GM12878 (cell line): ENCODE data around the gene NFKB2. TPM values are rescaled to one million over a fixed set of nuclear protein-coding genes. Genes with fewer than 3 reads are reported as not detected.

Experiments
- ATF7 ChIP-seq: fragments of 450-650 bp; IDR thresholded peaks from 2 replicates; pipeline ENCODE4 v1.6.1; 2016; ENCODE audit warnings: low read depth, mild to moderate bottlenecking
- CREB1 ChIP-seq: IDR thresholded peaks from 2 replicates; pipeline ENCODE4 v1.6.1; 2012; ENCODE audit warnings: low read depth, mild to moderate bottlenecking, inconsistent platforms
- E2F8 ChIP-seq: fragments of 450-650 bp; IDR thresholded peaks from 2 replicates; pipeline ENCODE4 v1.6.1; 2018; ENCODE audit warnings: mild to moderate bottlenecking, low read depth, moderate library complexity; ENCODE audit not compliant: partially characterized antibody
- IKZF2 ChIP-seq, 2 experiments: fragments of 450-650 bp; IDR thresholded peaks; 2 replicates each; pipeline ENCODE4 v1.6.1; 2017; ENCODE audit warnings: mild to moderate bottlenecking in 2 of 2, moderate library complexity in 2 of 2
- JUND ChIP-seq: IDR thresholded peaks from 2 replicates; pipeline ENCODE4 v1.6.1; 2012; ENCODE audit warnings: low read depth, mild to moderate bottlenecking, low read length, improper control_type of control experiment, moderate library complexity
- KAT2A ChIP-seq: conservative IDR thresholded peaks from 2 replicates; pipeline ENCODE4 v1.6.1; 2011; ENCODE audit warnings: low read depth, low read length; ENCODE audit not compliant: control insufficient read depth
- KDM1A ChIP-seq: fragments of 200-600 bp; sonication (generic); IDR thresholded peaks from 2 replicates; pipeline ENCODE4 v1.6.1; 2016; ENCODE audit warnings: borderline replicate concordance
- MEF2B ChIP-seq: fragments of 450-650 bp; IDR thresholded peaks from 2 replicates; pipeline ENCODE4 v1.6.1; 2018; ENCODE audit warnings: mild to moderate bottlenecking, moderate library complexity; ENCODE audit not compliant: partially characterized antibody, poor library complexity, severe bottlenecking
- MTA3 ChIP-seq: IDR thresholded peaks from 2 replicates; pipeline ENCODE4 v1.6.1; 2012; ENCODE audit warnings: low read length, inconsistent platforms, borderline replicate concordance
- ZNF592 ChIP-seq: fragments of 450-650 bp; IDR thresholded peaks from 2 replicates; pipeline ENCODE4 v1.6.1; 2017; ENCODE audit warnings: mild to moderate bottlenecking, moderate library complexity
- polyA plus RNA-seq, 11 experiments: library from polyadenylated mRNA; depleted of rRNA in 4 of 11; unstranded in 6 of 11; stranded (reverse) in 5 of 11; fragments of >200 nt; fragmentation: Nextera tagmentation in 4 of 11; fragmentation: Illumina TruSeq in 1 of 11; extraction: Ambion mirVana in 4 of 11; extraction: Trizol in 1 of 11; gene quantifications; 1 replicate in 1 of 11; 2 replicates in 10 of 11; pipeline versions ENCODE4 v1.2.1 to v1.2.3, GENCODE V29; 2011 to 2016; ENCODE audit warnings: inconsistent platforms in 2 of 11, missing spikeins in 2 of 11, low read depth in 1 of 11
- total RNA-seq, 4 experiments: library from RNA; depleted of rRNA in 3 of 4; stranded (reverse); fragments of >200 nt in 3 of 4; fragmentation: Illumina TruSeq in 1 of 4; extraction: Trizol in 1 of 4; gene quantifications; 2 replicates each; pipeline versions ENCODE4 v1.2.1 to v1.2.3, GENCODE V29; 2013 to 2021
- TF ChIP-seq, protein P1 (sequence below): IDR thresholded peaks from 2 replicates; pipeline ENCODE4 v1.6.1; 2011; ENCODE audit warnings: borderline replicate concordance, low read depth, mild to moderate bottlenecking, moderate library complexity, mixed read lengths, low read length; ENCODE audit not compliant: insufficient read depth; ENCODE audit errors: extremely low read length
- TF ChIP-seq, protein P2 (sequence below): fragments of 450-650 bp; IDR thresholded peaks from 2 replicates; pipeline ENCODE4 v1.6.1; 2016; ENCODE audit warnings: mild to moderate bottlenecking
- TF ChIP-seq, protein P3 (sequence below): fragments of 450-650 bp; IDR thresholded peaks from 2 replicates; pipeline ENCODE4 v1.6.1; 2016; ENCODE audit warnings: mild to moderate bottlenecking, moderate library complexity, borderline replicate concordance
- TF ChIP-seq, protein P4 (sequence below): IDR thresholded peaks from 2 replicates; pipeline ENCODE4 v1.6.1; 2011; ENCODE audit warnings: low read depth, low read length, improper control_type of control experiment, borderline replicate concordance

Gene NFKB2
- total and polyA plus RNA-seq, 10 of the 15 experiments (the other 5 are each of a cell fraction or from before 2014, with no cell fraction given): 0.56 to 144 (median 49.4) TPM

DNA sequence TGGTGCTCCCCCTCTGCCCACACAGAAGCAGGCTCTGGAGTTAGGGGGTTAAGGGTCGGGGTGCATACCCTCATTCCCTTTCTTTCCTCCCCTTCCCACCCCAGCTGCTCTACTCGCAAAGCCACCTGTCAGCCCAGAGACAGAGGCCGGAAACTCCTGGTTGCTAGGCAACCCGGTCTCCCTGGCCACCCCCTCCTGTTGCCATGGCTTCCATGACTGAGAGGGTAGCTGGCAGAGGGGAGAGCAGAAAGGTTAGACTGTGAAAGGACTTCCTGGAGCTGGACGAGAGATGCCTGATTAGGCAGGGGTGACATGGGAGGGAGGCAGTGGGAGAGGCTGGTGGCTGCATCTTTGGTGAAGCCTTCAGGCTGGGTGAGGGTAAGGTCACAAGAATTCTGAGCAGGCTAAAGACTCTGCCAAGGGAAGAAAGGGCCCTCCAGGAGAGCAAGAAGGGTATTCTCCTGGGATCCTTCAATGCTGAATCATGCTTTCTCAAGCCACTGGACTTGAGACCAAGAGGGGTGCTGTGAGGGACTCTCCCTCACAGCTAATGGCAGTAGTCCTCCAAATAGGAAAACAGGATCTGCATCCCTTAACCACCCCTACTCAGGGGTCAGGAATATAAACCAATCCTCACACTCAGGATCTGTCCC is 17.7 kb downstream of the NFKB2 start (continued):
- TF ChIP-seq E2F8 (no peak), ATF7 (no peak), IKZF2 (IDR thresholded peaks at IDR 0.05) (no peak), KDM1A (no peak), ZNF592 (no peak), MEF2B (peak; percentile 43), KAT2A (no peak), MTA3 (no peak), JUND (no peak), CREB1 (no peak)
- TF ChIP-seq, protein P1, sequence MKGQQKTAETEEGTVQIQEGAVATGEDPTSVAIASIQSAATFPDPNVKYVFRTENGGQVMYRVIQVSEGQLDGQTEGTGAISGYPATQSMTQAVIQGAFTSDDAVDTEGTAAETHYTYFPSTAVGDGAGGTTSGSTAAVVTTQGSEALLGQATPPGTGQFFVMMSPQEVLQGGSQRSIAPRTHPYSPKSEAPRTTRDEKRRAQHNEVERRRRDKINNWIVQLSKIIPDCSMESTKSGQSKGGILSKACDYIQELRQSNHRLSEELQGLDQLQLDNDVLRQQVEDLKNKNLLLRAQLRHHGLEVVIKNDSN: no peak
- TF ChIP-seq, protein P2, sequence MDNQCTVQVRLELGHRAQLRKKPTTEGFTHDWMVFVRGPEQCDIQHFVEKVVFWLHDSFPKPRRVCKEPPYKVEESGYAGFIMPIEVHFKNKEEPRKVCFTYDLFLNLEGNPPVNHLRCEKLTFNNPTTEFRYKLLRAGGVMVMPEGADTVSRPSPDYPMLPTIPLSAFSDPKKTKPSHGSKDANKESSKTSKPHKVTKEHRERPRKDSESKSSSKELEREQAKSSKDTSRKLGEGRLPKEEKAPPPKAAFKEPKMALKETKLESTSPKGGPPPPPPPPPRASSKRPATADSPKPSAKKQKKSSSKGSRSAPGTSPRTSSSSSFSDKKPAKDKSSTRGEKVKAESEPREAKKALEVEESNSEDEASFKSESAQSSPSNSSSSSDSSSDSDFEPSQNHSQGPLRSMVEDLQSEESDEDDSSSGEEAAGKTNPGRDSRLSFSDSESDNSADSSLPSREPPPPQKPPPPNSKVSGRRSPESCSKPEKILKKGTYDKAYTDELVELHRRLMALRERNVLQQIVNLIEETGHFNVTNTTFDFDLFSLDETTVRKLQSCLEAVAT: no peak
- TF ChIP-seq, protein P3, sequence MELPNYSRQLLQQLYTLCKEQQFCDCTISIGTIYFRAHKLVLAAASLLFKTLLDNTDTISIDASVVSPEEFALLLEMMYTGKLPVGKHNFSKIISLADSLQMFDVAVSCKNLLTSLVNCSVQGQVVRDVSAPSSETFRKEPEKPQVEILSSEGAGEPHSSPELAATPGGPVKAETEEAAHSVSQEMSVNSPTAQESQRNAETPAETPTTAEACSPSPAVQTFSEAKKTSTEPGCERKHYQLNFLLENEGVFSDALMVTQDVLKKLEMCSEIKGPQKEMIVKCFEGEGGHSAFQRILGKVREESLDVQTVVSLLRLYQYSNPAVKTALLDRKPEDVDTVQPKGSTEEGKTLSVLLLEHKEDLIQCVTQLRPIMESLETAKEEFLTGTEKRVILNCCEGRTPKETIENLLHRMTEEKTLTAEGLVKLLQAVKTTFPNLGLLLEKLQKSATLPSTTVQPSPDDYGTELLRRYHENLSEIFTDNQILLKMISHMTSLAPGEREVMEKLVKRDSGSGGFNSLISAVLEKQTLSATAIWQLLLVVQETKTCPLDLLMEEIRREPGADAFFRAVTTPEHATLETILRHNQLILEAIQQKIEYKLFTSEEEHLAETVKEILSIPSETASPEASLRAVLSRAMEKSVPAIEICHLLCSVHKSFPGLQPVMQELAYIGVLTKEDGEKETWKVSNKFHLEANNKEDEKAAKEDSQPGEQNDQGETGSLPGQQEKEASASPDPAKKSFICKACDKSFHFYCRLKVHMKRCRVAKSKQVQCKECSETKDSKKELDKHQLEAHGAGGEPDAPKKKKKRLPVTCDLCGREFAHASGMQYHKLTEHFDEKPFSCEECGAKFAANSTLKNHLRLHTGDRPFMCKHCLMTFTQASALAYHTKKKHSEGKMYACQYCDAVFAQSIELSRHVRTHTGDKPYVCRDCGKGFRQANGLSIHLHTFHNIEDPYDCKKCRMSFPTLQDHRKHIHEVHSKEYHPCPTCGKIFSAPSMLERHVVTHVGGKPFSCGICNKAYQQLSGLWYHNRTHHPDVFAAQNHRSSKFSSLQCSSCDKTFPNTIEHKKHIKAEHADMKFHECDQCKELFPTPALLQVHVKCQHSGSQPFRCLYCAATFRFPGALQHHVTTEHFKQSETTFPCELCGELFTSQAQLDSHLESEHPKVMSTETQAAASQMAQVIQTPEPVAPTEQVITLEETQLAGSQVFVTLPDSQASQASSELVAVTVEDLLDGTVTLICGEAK: peak; percentile 55; the same call in 1 of the 2 replicates
- TF ChIP-seq, protein P4, sequence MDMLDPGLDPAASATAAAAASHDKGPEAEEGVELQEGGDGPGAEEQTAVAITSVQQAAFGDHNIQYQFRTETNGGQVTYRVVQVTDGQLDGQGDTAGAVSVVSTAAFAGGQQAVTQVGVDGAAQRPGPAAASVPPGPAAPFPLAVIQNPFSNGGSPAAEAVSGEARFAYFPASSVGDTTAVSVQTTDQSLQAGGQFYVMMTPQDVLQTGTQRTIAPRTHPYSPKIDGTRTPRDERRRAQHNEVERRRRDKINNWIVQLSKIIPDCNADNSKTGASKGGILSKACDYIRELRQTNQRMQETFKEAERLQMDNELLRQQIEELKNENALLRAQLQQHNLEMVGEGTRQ: no peak
